SK-N-SH (cell line): ENCODE results near the gene GALK2. TPM values are rescaled to one million over a fixed set of nuclear protein-coding genes. Genes with fewer than 3 reads are reported as not detected.

ENCODE experiments used
- CTCF ChIA-PET: fragments of 300-600, 350-600 bp; formaldehyde crosslinking; extraction: SDS; loops from one replicate; lab custom pipeline; 2021; lab: Yijun Ruan, JAX
- POLR2A ChIA-PET: fragments of 350-600 bp; sonication (Branson Sonifier 250); formaldehyde crosslinking; extraction: SDS; loops from one replicate; lab custom pipeline; 2020; ENCODE audit warnings: antibody characterized with exemption, inconsistent platforms; lab: Yijun Ruan, JAX
- DNase-seq: peaks from one replicate; pipeline ENCODE4 v3.0.0; 2012
- H2AFZ ChIP-seq: fragments of 200-600 bp; sonication (generic); 2 replicates; pipeline ENCODE4 v1.8.1; 2016; ENCODE audit warnings: antibody characterized with exemption, mild to moderate bottlenecking, low read depth
- H3F3A ChIP-seq: fragments of 200-600 bp; sonication (generic); replicated peaks from 2 replicates; pipeline ENCODE3; 2016; ENCODE audit warnings: antibody characterized with exemption, mild to moderate bottlenecking; ENCODE audit not compliant: insufficient read depth
- H3K27ac ChIP-seq, 2 experiments: fragments of 200-500 bp in 1 of 2; fragments of 200-600 bp in 1 of 2; sonication (Bioruptor generic) in 1 of 2; sonication (generic), shearing (Covaris generic) in 1 of 2; 2 replicates each; pipeline versions ENCODE4 v1.5.1 to v1.6.1; 2014 to 2016; ENCODE audit warnings: low read depth in 2 of 2, inconsistent platforms in 1 of 2, low read length in 1 of 2, mild to moderate bottlenecking in 1 of 2, mixed read lengths in 1 of 2
- H3K27me3 ChIP-seq: fragments of 200-600 bp; sonication (generic), shearing (Covaris generic); 2 replicates; pipeline ENCODE4 v1.6.1; 2016; ENCODE audit warnings: mixed run types; ENCODE audit not compliant: insufficient read depth
- H3K36me3 ChIP-seq, 2 experiments: fragments of 200-500 bp in 1 of 2; fragments of 200-600 bp in 1 of 2; sonication (Bioruptor generic) in 1 of 2; sonication (generic) in 1 of 2; replicated peaks in 1 of 2; 2 replicates each; pipeline versions ENCODE3 to v1.5.1; 2014 to 2016; ENCODE audit warnings: low read length in 1 of 2, mild to moderate bottlenecking in 1 of 2; ENCODE audit not compliant: insufficient read depth in 2 of 2, control insufficient read depth in 1 of 2
- H3K4me1 ChIP-seq, 2 experiments: fragments of 200-500 bp in 1 of 2; fragments of 200-600 bp in 1 of 2; sonication (Bioruptor generic) in 1 of 2; sonication (generic), shearing (Covaris generic) in 1 of 2; 2 replicates each; pipeline versions ENCODE4 v1.5.1 to v1.6.1; 2014 to 2016; ENCODE audit warnings: low read depth in 1 of 2, low read length in 1 of 2, mixed run types in 1 of 2; ENCODE audit not compliant: insufficient read depth in 2 of 2, control insufficient read depth in 1 of 2
- H3K4me2 ChIP-seq: fragments of 200-600 bp; sonication (generic), shearing (Covaris generic); 2 replicates; pipeline ENCODE4 v1.6.1; 2017; ENCODE audit warnings: mixed run types
- H3K4me3 ChIP-seq, 2 experiments: fragments of 200-500 bp in 1 of 2; fragments of 200-600 bp in 1 of 2; sonication (Bioruptor generic) in 1 of 2; sonication (generic), shearing (Covaris generic) in 1 of 2; 2 replicates each; pipeline versions ENCODE4 v1.5.1 to v1.8.1; 2014 to 2016; ENCODE audit warnings: low read depth in 2 of 2, inconsistent platforms in 1 of 2, low read length in 1 of 2, mild to moderate bottlenecking in 1 of 2, mixed read lengths in 1 of 2, moderate library complexity in 1 of 2
- H3K79me2 ChIP-seq: fragments of 200-600 bp; sonication (generic); 2 replicates; pipeline ENCODE4 v1.8.1; 2017; ENCODE audit warnings: mild to moderate bottlenecking; ENCODE audit not compliant: insufficient read depth
- H3K9ac ChIP-seq: fragments of 200-600 bp; sonication (generic); 2 replicates; pipeline ENCODE4 v1.6.1; 2017; ENCODE audit warnings: mixed run types
- H3K9me2 ChIP-seq: fragments of 200-600 bp; sonication (generic); 2 replicates; pipeline ENCODE4 v1.6.1; 2017; ENCODE audit warnings: mixed run types
- H3K9me3 ChIP-seq: fragments of 200-600 bp; sonication (generic); 2 replicates; pipeline ENCODE4 v1.6.1; 2017; ENCODE audit warnings: mixed run types, mild to moderate bottlenecking, moderate library complexity
- H4K20me1 ChIP-seq: fragments of 200-600 bp; sonication (generic); 2 replicates; pipeline ENCODE4 v1.6.1; 2017; ENCODE audit warnings: mild to moderate bottlenecking, mixed run types; ENCODE audit not compliant: insufficient read depth
- CHD2 ChIP-seq: fragments of 150-350 bp; IDR thresholded peaks from 2 replicates; pipeline ENCODE4 v1.6.1; 2018; ENCODE audit warnings: low read length; ENCODE audit not compliant: partially characterized antibody
- GATA2 ChIP-seq: sonication (generic); formaldehyde crosslinking; IDR thresholded peaks from 2 replicates; pipeline ENCODE4 v1.5.0; 2020; ENCODE audit warnings: mild to moderate bottlenecking, missing genetic modification reagents
- MEF2A ChIP-seq: IDR thresholded peaks from 2 replicates; pipeline ENCODE4 v1.4.0; 2012; ENCODE audit warnings: low read depth, borderline replicate concordance
- MXI1 ChIP-seq: IDR thresholded peaks from 2 replicates; pipeline ENCODE4 v1.6.1; 2012; ENCODE audit warnings: mild to moderate bottlenecking, low read depth, low read length, improper control_type of control experiment
- RCOR1 ChIP-seq: fragments of 150-350 bp; IDR thresholded peaks from 2 replicates; pipeline ENCODE4 v1.6.1; 2017; ENCODE audit warnings: antibody characterized with exemption, low read length
- REST ChIP-seq: IDR thresholded peaks from 2 replicates; pipeline ENCODE4 v1.6.1; 2012; ENCODE audit warnings: mild to moderate bottlenecking, low read depth, low read length, moderate library complexity
- RFX5 ChIP-seq: IDR thresholded peaks from 2 replicates; pipeline ENCODE4 v1.6.1; 2012; ENCODE audit warnings: mild to moderate bottlenecking, improper control_type of control experiment, low read length
- RXRA ChIP-seq: IDR thresholded peaks from 2 replicates; pipeline ENCODE4 v1.4.0; 2012; ENCODE audit warnings: low read depth, mild to moderate bottlenecking, borderline replicate concordance
- SMC3 ChIP-seq: IDR thresholded peaks from 2 replicates; pipeline ENCODE4 v1.6.1; 2012; ENCODE audit warnings: low read depth, low read length, improper control_type of control experiment
- TEAD4 ChIP-seq: IDR thresholded peaks from 2 replicates; pipeline ENCODE4 v1.4.0; 2012; ENCODE audit warnings: mild to moderate bottlenecking, borderline replicate concordance; ENCODE audit not compliant: insufficient read depth
- USF1 ChIP-seq: IDR thresholded peaks from 2 replicates; pipeline ENCODE4 v1.4.0; 2012; ENCODE audit warnings: low read depth, borderline replicate concordance
- YY1 ChIP-seq: IDR thresholded peaks from 2 replicates; pipeline ENCODE4 v1.4.0; 2012; ENCODE audit warnings: low read depth, mild to moderate bottlenecking
- ZBTB33 ChIP-seq: IDR thresholded peaks from 2 replicates; pipeline ENCODE4 v1.4.0; 2012; ENCODE audit warnings: low read depth, borderline replicate concordance
- WGBS: methylation state at CpG from one replicate; pipeline ENCODE4 v1.1.6; 2017; ENCODE audit warnings: low lambda C conversion rate; 5-methylcytosine and 5-hydroxymethylcytosine counted together
- polyA plus RNA-seq, 3 experiments: library from polyadenylated mRNA; depleted of rRNA; stranded (reverse); fragments of >200 nt; gene quantifications; 2 replicates each; pipeline ENCODE4 v1.2.3, GENCODE V29; 2012

GALK2 gene
- polyA plus RNA-seq, 1 of the 3 experiments (the other 2 are of a cell fraction): 19.0 TPM

- TF ChIP-seq REST: no peak
- TF ChIP-seq, all 33 proteins: peak for 0
These were observed 136.5 kb downstream of the GALK2 start (continued) for GRCh38 chr15:49306551-49306950.

- H3K79me2 ChIP-seq: no peaks in the 10 kb centered on the region
- H3K9me2 ChIP-seq: no peaks in the 10 kb centered on the region
- no peak overlapping the region for H3K4me3 ChIP-seq
- no peak for DNase-seq
- no peak overlapping the region for H3K27ac ChIP-seq
- H3K27me3 ChIP-seq: no peaks in the 10 kb centered on the region
- H2AFZ ChIP-seq: no peak overlapping the region
- POLR2A ChIA-PET: no interaction called here
- TF ChIP-seq RXRA (no peak), GATA2 (CRISPR knock-in tag) (no peak), YY1 (no peak), CHD2 (no peak), ZBTB33 (no peak), MEF2A (no peak), TEAD4 (no peak)
- no peak overlapping the region for H3K9ac ChIP-seq
- no peaks in the 10 kb centered on the region for H3F3A ChIP-seq
- no peaks in the 10 kb centered on the region; a peak in 1 of 4 replicates for H3K4me1 ChIP-seq
- H3K4me2 ChIP-seq: no peak overlapping the region
- no peaks in the 10 kb centered on the region for H4K20me1 ChIP-seq
- H3K9me3 ChIP-seq: no peaks in the 10 kb centered on the region
- 81% methylated on average over 1 of the region's 2 CpGs for WGBS
- H3K36me3 ChIP-seq: peaks cover 10 to 22% of the 10 kb centered on the region in 2 experiments
- CTCF ChIA-PET: interaction anchor here (1.1 kb wide), 1 partner anchor 74 kb away, joined by 4 read pairs; no protein-coding TSS in a partner anchor
These were observed 138.6 kb downstream of the GALK2 start for GRCh38 chr15:49308686-49309085.

GRCh38 chr15:49309889-49310288 lies 139.8 kb downstream of the GALK2 start:
- Histone ChIP-seq H3K27me3 (no peaks in the 10 kb centered on the region), H4K20me1 (no peaks in the 10 kb centered on the region), H3K36me3 (peaks cover 7 to 13% of the 10 kb centered on the region in 2 experiments), H3K4me2 (no peak overlapping the region), H3K4me1 (peaks cover 0 to 3% of the 10 kb centered on the region in 2 experiments; a peak in 3 of 4 replicates), H2AFZ (no peak overlapping the region), H3K9me3 (no peaks in the 10 kb centered on the region), H3F3A (no peaks in the 10 kb centered on the region), H3K4me3 (no peak overlapping the region), H3K9me2 (no peaks in the 10 kb centered on the region), H3K27ac (no peak overlapping the region), H3K9ac (no peak overlapping the region), H3K79me2 (no peaks in the 10 kb centered on the region)
- TF ChIP-seq SMC3 (no peak), USF1 (no peak), RFX5 (no peak), MXI1 (no peak), RCOR1 (no peak)
- no peak for DNase-seq
- ChIA-PET POLR2A (no interaction called here), CTCF (no interaction called here)
